IPS-11a (cell line): Measurements from ENCODE around the gene MBLAC1.

ENCODE experiments used
- H3K4me3 ChIP-seq: one replicate; pipeline ENCODE4 v1.5.1; 2013; ENCODE audit warnings: low read depth, low read length, control low read depth

Gene MBLAC1

GRCh38 chr7:100152937-100153666, 26.3 kb downstream of the MBLAC1 start:
- H3K4me3 ChIP-seq = no peak overlapping the region

DNA sequence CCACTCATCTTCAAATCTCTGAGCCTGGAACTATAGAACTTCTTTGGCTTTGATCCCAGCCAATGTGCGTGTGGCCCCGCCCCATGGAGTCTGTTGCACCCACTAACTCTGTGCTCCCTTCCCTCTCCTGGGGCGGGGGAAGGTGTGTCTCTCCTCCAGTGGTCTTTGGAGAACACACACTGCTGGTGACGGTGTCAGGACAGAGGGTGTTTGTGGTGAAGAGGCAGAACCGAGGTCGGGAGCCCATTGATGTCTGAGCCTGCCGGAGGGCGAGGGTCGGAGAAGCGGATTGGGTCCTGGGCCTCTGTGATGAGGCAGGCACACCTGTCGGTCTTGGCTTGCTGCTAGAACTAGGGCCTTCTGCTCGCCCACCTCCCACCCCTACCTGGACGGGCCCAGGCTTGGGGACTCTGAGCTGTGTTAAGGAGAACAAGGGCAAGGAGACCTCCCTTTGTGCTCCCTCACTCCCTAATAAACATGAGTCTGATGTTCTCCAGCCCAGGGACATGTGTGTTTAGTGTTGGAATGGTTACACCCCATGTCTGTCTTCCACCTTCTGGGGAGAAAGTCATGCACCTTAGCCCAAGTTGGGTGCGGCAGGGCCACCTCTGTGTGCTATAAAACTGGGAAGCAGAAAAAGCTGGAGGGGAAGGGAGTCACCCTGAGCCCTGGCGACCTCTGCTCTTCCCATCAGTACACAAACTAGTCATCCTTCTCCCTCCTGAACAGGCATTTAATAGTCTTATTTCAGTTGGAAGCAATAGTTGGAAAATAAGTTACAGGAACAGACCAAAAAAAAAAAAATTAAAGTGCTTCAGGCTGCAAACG, 27.2 kb downstream of the MBLAC1 start:
- no peak overlapping the region for H3K4me3 ChIP-seq

DNA sequence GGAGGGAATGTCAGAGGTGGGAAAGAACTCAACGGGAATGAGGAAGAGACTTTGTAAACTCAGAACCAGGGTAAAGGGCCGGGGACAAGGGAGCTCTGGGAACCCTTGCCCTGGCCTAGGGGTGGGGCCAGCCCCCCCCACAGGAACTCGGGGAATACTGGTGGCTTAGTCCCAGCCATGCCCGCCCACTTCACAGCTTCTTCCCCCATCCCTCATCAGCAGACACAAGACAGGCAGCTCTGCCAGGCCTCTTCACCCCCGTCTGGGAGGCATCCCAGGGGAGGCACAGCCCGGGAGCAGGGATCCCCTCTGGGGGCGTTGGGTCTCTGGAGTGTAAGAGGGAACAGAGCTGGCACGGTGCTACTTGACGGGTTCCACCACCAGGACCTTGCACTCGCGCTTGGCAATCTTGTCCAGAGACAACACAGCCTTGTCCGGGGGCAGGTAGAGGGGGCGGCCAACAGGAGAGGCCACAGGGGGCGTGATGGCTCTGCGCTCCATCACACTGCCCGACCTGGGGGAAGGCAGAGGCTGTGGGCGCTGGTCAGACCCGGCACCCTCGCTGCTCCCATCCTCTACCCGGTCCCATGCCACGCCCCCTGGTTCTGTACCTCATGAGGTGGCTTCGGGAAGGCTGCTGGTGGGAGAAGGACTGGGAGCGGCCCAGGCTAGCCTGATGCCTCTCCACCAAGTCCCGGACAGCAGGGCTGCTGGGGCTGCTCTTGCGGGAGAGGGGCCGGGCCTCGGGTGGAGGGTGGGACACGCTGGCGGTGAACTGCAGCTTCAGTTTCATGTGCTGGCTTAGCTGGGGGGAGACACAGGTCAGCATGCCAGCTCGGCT, 28.1 kb downstream of the MBLAC1 start:
- no peak overlapping the region for H3K4me3 ChIP-seq

DNA sequence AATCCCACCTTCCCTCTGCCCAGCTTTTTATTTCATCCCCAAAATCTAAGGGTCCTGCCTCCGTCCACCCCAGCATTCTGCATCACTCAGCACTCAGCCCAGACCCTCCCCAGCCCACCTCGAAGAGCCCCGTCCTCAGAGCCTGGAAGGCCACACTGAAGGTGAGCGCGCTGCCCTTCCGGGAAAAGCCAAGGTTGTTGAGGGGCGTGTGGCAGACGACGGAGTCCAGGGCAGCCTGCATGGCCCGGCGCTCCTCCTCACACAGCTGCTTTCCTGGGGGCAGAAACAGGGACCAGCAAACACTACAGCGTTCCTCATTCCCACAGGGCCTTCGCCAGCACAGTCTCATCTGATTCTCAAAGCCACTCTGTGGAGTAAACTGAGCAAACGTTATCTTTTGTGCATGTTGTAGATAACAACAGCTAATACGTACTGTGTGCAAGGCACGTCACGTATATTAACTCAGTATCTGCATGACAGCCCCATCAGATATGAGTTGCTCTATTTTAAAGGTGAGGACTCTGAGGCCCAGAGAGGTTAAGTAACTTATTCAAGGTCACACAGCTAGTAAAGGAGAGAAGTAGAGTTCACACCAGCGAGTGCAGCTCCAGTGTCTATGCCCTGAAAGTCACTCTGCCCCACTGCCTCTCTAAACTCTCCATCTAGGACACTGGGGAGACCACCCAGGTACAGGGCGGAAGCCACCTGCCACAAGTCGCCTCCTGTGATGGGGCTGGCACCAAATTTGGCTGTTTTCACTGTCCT, 29.0 kb downstream of the MBLAC1 start:
- no peak overlapping the region for H3K4me3 ChIP-seq

- H3K4me3 ChIP-seq = no peak overlapping the region
Observed at GRCh38 chr7:100156331-100157068, 29.7 kb downstream of the MBLAC1 start.

DNA sequence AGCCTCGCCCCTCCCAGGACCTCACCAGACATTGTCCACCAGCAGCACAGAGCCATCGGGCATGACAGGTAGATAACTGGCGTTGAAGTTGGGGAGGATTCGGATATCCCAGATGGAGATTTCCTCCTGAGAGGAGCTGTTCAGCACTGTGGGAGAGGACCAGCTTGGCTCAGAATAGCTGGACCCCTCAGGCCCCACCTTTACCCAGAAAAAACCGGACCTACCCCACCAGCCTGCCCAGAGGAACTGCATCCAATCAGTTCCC, 30.2 kb downstream of the MBLAC1 start:
- H3K4me3 ChIP-seq = no peak overlapping the region

GRCh38 chr7:100157334-100158228, 30.8 kb downstream of the MBLAC1 start:
- H3K4me3 ChIP-seq = peak overlapping the region; percentile 60

- peak within 1 kb of the TSS; percentile 60 for H3K4me3 ChIP-seq
Observed at GRCh38 chr7:100158229-100159098, 31.7 kb downstream of the MBLAC1 start, which contains the start of gene TRAPPC14. TRAPPC14 (minus strand) TSS chr7:100158723; CDS start chr7:100158499, 224 bp downstream.

GRCh38 chr7:100159099-100159623, 32.4 kb downstream of the MBLAC1 start:
- H3K4me3 ChIP-seq = peak overlapping the region; percentile 60

DNA sequence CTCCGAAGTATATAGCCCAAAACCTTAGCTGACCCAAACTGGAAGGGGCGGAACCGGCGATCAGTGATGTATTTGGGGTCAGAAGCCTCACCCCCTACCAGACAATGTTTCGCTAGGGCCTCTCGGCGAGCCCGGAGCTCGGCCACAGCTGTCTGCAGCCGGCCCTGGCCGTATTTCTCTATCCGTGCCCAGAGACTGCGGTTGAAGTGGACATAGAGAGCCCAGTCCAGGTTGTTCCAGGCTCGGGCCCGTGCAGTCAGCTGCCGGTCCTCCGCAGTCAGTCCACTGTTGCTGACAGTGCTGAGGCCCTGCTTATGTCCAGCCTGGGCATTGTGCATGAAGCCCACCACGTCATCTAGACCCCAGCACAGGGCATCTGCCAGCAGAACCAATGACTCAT, 33.3 kb downstream of the MBLAC1 start:
- no peak overlapping the region for H3K4me3 ChIP-seq

- H3K4me3 ChIP-seq = no peak overlapping the region
Observed at GRCh38 chr7:100163006-100163531, 36.3 kb downstream of the MBLAC1 start.

- H3K4me3 ChIP-seq = no peak overlapping the region
Observed at GRCh38 chr7:100163871-100164270, 37.1 kb downstream of the MBLAC1 start.

GRCh38 chr7:100166317-100166940, 39.7 kb downstream of the MBLAC1 start:
- no peak overlapping the region for H3K4me3 ChIP-seq

DNA sequence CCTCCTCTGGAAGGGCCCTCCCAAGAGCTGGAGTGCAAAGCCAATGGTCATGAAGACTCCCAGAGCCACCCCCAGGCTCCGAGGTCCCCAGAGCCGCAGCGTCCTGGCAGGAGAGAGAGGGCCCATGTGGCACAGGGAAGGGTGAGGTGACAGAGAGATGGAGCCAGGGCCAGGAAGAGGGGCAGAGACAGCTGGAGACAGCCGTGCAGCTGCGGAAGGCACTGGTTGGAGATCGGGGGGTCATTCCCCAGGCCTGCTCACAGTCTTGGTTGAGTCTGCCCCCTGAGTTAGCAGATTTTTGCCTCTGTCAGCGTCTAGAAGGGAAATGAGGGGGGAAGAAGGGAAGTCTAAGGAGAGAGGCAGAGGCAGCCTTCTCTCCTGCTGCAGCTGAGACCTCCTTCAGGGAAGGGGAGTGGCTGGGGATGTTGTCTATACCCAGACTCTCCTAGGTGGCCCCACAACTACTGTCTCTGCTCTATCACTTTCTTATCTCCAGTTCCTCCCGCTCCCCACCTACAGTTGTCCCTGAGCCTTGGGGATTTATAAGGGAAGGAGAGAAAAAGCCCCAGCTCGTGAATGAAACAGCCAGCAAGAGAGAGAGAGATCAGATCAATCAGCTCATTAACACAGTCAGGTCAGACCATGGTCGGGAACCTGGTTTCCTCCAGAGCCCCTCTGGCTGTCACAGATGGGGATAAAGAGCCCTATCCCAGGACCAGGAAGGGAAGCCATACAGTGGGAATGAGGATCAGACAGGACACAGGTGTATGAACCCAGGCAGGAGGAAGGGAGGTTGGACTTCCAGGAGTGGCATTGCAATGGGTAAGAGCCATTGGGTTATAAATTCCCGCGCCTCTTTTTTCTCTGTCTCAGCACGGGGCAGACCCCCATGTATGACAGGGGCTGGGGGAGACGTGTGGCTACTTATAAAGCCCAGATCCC, 40.5 kb downstream of the MBLAC1 start:
- H3K4me3 ChIP-seq = peak overlapping the region; percentile 21

DNA sequence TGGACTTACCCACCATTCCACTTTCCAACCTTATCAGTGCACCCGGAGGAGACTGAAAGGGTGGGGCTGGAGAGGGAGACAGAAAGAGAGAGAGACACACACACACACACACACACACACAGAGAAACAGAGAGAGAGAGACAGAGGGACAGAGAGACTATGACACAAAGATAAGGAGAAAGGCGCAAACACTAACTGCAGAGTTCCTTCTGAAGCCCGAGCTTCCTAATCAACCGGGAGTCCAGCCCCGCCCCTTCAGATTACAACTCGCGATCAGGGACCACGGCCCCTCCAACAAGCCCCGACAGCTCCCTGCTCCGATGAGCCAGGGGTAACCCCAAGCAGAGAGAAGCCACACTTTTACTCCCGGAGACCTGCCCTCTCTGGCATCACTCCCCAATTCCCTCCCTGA, 41.2 kb downstream of the MBLAC1 start:
- peak overlapping the region; percentile 21 for H3K4me3 ChIP-seq
